Activated naive CD4-positive, alpha-beta T cell treated with anti-CD3 and anti-CD28 coated beads, Interleukin-2, amount 50 U/mL, for 72 hours (primary cell): ENCODE data around the gene WFS1. TPM values are rescaled to one million over a fixed set of nuclear protein-coding genes. Genes with fewer than 3 reads are reported as not detected.

Source experiments
- ATAC-seq, 2 donors: fragments of 150-1000 bp; cut with Tn5 transposase; 2 replicates each; pipeline ENCODE4 v1.10.0; 2021; ENCODE audit warnings: mild to moderate bottlenecking in 2 of 2, moderate library complexity in 2 of 2
- DNase-seq, 2 donors: peaks; one replicate each; pipeline ENCODE4 v3.0.0; 2021 to 2022; ENCODE audit warnings: low spot score in 2 of 2
- H3K27ac Mint-ChIP-seq, 2 donors: one replicate each; pipeline ENCODE4 v1.8.0; 2022; ENCODE audit warnings: mild to moderate bottlenecking in 2 of 2, mixed read lengths in 2 of 2
- H3K36me3 Mint-ChIP-seq, 2 donors: one replicate each; pipeline ENCODE4 v1.8.0; 2022; ENCODE audit warnings: mixed read lengths in 2 of 2
- H3K9me3 Mint-ChIP-seq, 2 donors: one replicate each; pipeline ENCODE4 v1.8.0; 2022; ENCODE audit warnings: mixed read lengths in 2 of 2
- total RNA-seq, 2 donors: library from RNA; stranded (reverse); gene quantifications; one replicate each; pipeline ENCODE4 v1.2.3, GENCODE V29; 2022

The WFS1 gene
- total RNA-seq, 2 donors from 2014 or later = 1.8 to 3.2 TPM

GRCh38 chr4:6270636-6271121 is 1.0 kb downstream of the WFS1 start:
- DNase-seq = no peak
- no peak for ATAC-seq
- peak overlapping the region in 1 of 2 donors; percentile 81 for H3K27ac Mint-ChIP-seq
- H3K9me3 Mint-ChIP-seq = no peaks in the 10 kb centered on the region
- no peaks in the 10 kb centered on the region for H3K36me3 Mint-ChIP-seq

GRCh38 chr4:6271206-6271605 is 1.6 kb downstream of the WFS1 start:
- Mint-ChIP-seq H3K36me3 (no peaks in the 10 kb centered on the region), H3K9me3 (no peaks in the 10 kb centered on the region), H3K27ac (no peak overlapping the region)
- no peak for ATAC-seq
- DNase-seq = no peak

GRCh38 chr4:6271701-6272465 is 2.2 kb downstream of the WFS1 start:
- H3K9me3 Mint-ChIP-seq = no peaks in the 10 kb centered on the region
- DNase-seq = no peak

GRCh38 chr4:6272863-6273660 is 3.4 kb downstream of the WFS1 start:
- DNase-seq (no peak), ATAC-seq (no peak)
- Mint-ChIP-seq H3K9me3 (no peaks in the 10 kb centered on the region), H3K27ac (no peak overlapping the region), H3K36me3 (no peaks in the 10 kb centered on the region)

More at GRCh38 chr4:6271701-6272465, 2.2 kb downstream of the WFS1 start:
- no peaks in the 10 kb centered on the region for H3K36me3 Mint-ChIP-seq
- peak overlapping the region in 1 of 2 donors; percentile 40 for H3K27ac Mint-ChIP-seq
- no peak for ATAC-seq

GRCh38 chr4:6273661-6273990 is 4.0 kb downstream of the WFS1 start:
- Mint-ChIP-seq H3K9me3 (no peaks in the 10 kb centered on the region), H3K27ac (no peak overlapping the region), H3K36me3 (no peaks in the 10 kb centered on the region)
- no peak for DNase-seq
- ATAC-seq = no peak

GRCh38 chr4:6275351-6275750 is 5.7 kb downstream of the WFS1 start:
- Mint-ChIP-seq H3K9me3 (no peaks in the 10 kb centered on the region), H3K36me3 (no peaks in the 10 kb centered on the region), H3K27ac (no peak overlapping the region)
- no peak for DNase-seq
- no peak for ATAC-seq

GRCh38 chr4:6275898-6276806 is 6.5 kb downstream of the WFS1 start:
- Mint-ChIP-seq H3K27ac (no peak overlapping the region), H3K9me3 (no peaks in the 10 kb centered on the region), H3K36me3 (no peaks in the 10 kb centered on the region)
- DNase-seq (no peak), ATAC-seq (no peak)

- no peak for ATAC-seq
- no peak for DNase-seq
- Mint-ChIP-seq H3K27ac (no peak overlapping the region), H3K9me3 (no peaks in the 10 kb centered on the region), H3K36me3 (no peaks in the 10 kb centered on the region)
Measured at GRCh38 chr4:6277139-6277802, 7.6 kb downstream of the WFS1 start.

- DNase-seq (no peak), ATAC-seq (peak in 1 of 2 donors; percentile 43)
- H3K36me3 Mint-ChIP-seq = no peaks in the 10 kb centered on the region
- H3K9me3 Mint-ChIP-seq = no peaks in the 10 kb centered on the region
- H3K27ac Mint-ChIP-seq = peak overlapping the region in 1 of 2 donors; percentile 36
Measured at GRCh38 chr4:6277935-6278800, 8.5 kb downstream of the WFS1 start.

GRCh38 chr4:6278801-6279197 is 9.1 kb downstream of the WFS1 start:
- no peaks in the 10 kb centered on the region for H3K36me3 Mint-ChIP-seq
- ATAC-seq (peak; percentile 71 to 82), DNase-seq (no peak)
- no peaks in the 10 kb centered on the region for H3K9me3 Mint-ChIP-seq
- peak overlapping the region in 1 of 2 donors; percentile 36 for H3K27ac Mint-ChIP-seq

GRCh38 chr4:6279582-6280289 is 10.1 kb downstream of the WFS1 start:
- DNase-seq = no peak
- no peak for ATAC-seq
- H3K9me3 Mint-ChIP-seq = no peaks in the 10 kb centered on the region
- H3K27ac Mint-ChIP-seq = no peak overlapping the region
- H3K36me3 Mint-ChIP-seq = no peaks in the 10 kb centered on the region

- no peaks in the 10 kb centered on the region for H3K9me3 Mint-ChIP-seq
- H3K36me3 Mint-ChIP-seq = no peaks in the 10 kb centered on the region
- DNase-seq = no peak
- no peak overlapping the region for H3K27ac Mint-ChIP-seq
- ATAC-seq = no peak
Measured at GRCh38 chr4:6280365-6280996, 10.8 kb downstream of the WFS1 start.

GRCh38 chr4:6281436-6282313 is 12.0 kb downstream of the WFS1 start:
- DNase-seq (no peak), ATAC-seq (no peak)
- Mint-ChIP-seq H3K9me3 (no peaks in the 10 kb centered on the region), H3K27ac (no peak overlapping the region), H3K36me3 (no peaks in the 10 kb centered on the region)

- ATAC-seq (no peak), DNase-seq (no peak)
- no peaks in the 10 kb centered on the region for H3K9me3 Mint-ChIP-seq
- no peak overlapping the region for H3K27ac Mint-ChIP-seq
- no peaks in the 10 kb centered on the region for H3K36me3 Mint-ChIP-seq
Measured at GRCh38 chr4:6282314-6282771, 12.7 kb downstream of the WFS1 start.
